Psoas muscle (tissue), 8 donors: ENCODE data around the gene CAPN1. TPM values are rescaled to one million over a fixed set of nuclear protein-coding genes. Genes with fewer than 3 reads are reported as not detected.

Experiments
- ATAC-seq, 4 donors: fragments of 200-7000 bp; cut with Tn5 transposase; one replicate each; pipeline ENCODE4 v1.9.1; 2020; ENCODE audit warnings: moderate library complexity in 3 of 4, mild to moderate bottlenecking in 2 of 4
- DNase-seq, 2 donors: peaks; one replicate each; pipeline ENCODE4 v3.0.0-alpha.2; 2020
- H3K27ac ChIP-seq: fragments of 200-600 bp; one replicate; pipeline ENCODE4 v1.8.0; 2022
- H3K27me3 ChIP-seq, 3 donors: fragments of 200-600 bp in 1 of 3; one replicate each; pipeline versions ENCODE4 v1.6.1 to v1.8.0; 2013 to 2022; ENCODE audit warnings: low read length in 2 of 3, mild to moderate bottlenecking in 2 of 3, moderate library complexity in 1 of 3; ENCODE audit not compliant: insufficient read depth in 3 of 3
- H3K36me3 ChIP-seq, 2 donors: fragments of 200-600 bp in 1 of 2; one replicate each; pipeline versions ENCODE4 v1.6.1 to v1.8.0; 2013 to 2022; ENCODE audit warnings: low read depth in 1 of 2, mild to moderate bottlenecking in 1 of 2, moderate library complexity in 1 of 2; ENCODE audit not compliant: insufficient read depth in 1 of 2
- H3K4me1 ChIP-seq: fragments of 200-600 bp; one replicate; pipeline ENCODE4 v1.8.0; 2022
- H3K4me3 ChIP-seq: fragments of 200-600 bp; one replicate; pipeline ENCODE4 v1.8.0; 2022; ENCODE audit warnings: mild to moderate bottlenecking
- H3K9me3 ChIP-seq: fragments of 200-600 bp; one replicate; pipeline ENCODE4 v1.8.0; 2022
- CTCF ChIP-seq: fragments of 200-600 bp; IDR thresholded peaks from one replicate; pipeline ENCODE4 v1.8.0; 2022; ENCODE audit warnings: antibody characterized with exemption
- WGBS, 3 donors: extraction: QIAGEN DNeasy Blood & Tissue Kit; methylation state at CpG; one replicate each; pipeline versions ENCODE4 v1.1.6 to v1.1.7; 2013; 5-methylcytosine and 5-hydroxymethylcytosine counted together
- intact Hi-C, 2 donors: fragments of 100-400 bp; cut with DNase I; formaldehyde crosslinking; loops; one replicate each; pipeline versions ENCODE4 v1.11.0 to v1.14.2; 2022
- polyA plus RNA-seq, 3 donors: library from polyadenylated mRNA; stranded (reverse); fragments of 200-250 nt; gene quantifications; one replicate each; pipeline ENCODE4 v1.2.3, GENCODE V29; 2013
- total RNA-seq, 4 donors: library from RNA; stranded (reverse); fragmentation: NEBNext Ultra II Directional in 2 of 4; extraction: Animal tissue kit (Norgen Biotek cat#: 25700) in 2 of 4; gene quantifications; one replicate each; pipeline versions ENCODE4 v1.2.1 to v1.2.4, GENCODE V29; 2021 to 2023
- donor health status: healthy with polysubstance abuse.
- donor health status: DM: no; HTN: no; CAD: no; lungs with moderate emphysema.
- donor health status: Bipolar disorder and iron deficiency.
- donor health status: healthy.
- donor health status: DM: yes; HTN: yes; CAD: no.
- donor health status: DM: no; HTN: no; CAD: no.
- donor health status: DM: no; HTN: no; CAD: no.
- donor health status: DM: yes; HTN: yes; CAD: no.

CAPN1 gene
- total and polyA plus RNA-seq, 7 donors = 65.7 to 105 (median 83.2) TPM

DNA sequence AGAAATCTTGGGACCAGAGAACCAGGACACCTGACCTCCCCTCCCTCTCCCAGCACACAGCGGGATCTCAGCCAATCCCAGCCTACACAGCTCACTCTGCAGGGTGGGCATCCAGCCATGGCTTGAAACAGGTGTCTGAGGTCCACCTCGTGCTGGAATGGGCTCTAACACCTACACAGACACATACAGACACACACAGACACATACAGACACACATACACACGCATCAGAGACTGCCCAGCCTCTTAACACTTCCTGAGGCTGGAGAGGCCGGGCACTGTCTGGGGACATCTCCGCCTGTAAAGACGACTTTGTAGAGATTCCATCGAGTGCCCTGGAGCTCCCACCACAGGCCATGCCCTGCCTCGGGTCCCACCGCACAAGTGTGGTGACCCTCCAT lies 36.7 kb downstream of the CAPN1 start:
- Histone ChIP-seq H3K27ac (no peak overlapping the region), H3K9me3 (no peaks in the 10 kb centered on the region), H3K36me3 (no peaks in the 10 kb centered on the region), H3K4me1 (no peaks in the 10 kb centered on the region), H3K27me3 (no peaks in the 10 kb centered on the region), H3K4me3 (no peak overlapping the region)
- intact Hi-C loops = no loop called here
- DNase-seq (no peak), ATAC-seq (no peak)
- WGBS, 3 donors = 77 to 80% (median 79%) methylated on average over 9 of the region's 9 CpGs
- TF ChIP-seq CTCF = no peak

DNA sequence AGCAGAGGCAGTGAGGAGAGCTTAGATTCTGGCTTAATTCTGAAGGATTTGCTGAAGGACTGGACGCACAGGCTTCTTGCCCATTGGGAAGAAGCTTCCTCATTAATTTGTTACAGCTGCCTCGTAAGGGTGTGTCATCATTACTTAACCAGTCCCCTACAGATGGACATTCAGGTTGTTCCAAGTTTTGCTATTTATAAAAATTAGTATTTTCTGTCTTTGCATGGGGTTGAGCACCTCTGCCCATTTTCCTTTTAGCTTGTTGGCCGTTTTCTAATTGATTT lies 38.1 kb downstream of the CAPN1 start:
- ATAC-seq = peak in 1 of 4 donors; percentile 32
- intact Hi-C loops = no loop called here
- H3K27me3 ChIP-seq = no peaks in the 10 kb centered on the region
- H3K9me3 ChIP-seq = no peaks in the 10 kb centered on the region
- 57 to 70% (median 59%) methylated on average over 3 of the region's 3 CpGs for WGBS, 3 donors
- H3K4me1 ChIP-seq = no peaks in the 10 kb centered on the region
- H3K4me3 ChIP-seq = no peak overlapping the region
- no peak for DNase-seq
- no peak overlapping the region for H3K27ac ChIP-seq
- no peaks in the 10 kb centered on the region for H3K36me3 ChIP-seq
- TF ChIP-seq CTCF = no peak

GRCh38 chr11:65221026-65221425 lies 39.3 kb downstream of the CAPN1 start:
- TF ChIP-seq CTCF = no peak
- no peak for ATAC-seq
- Histone ChIP-seq H3K27me3 (no peaks in the 10 kb centered on the region), H3K4me1 (peaks cover 3% of the 10 kb centered on the region), H3K4me3 (no peak overlapping the region), H3K27ac (no peak overlapping the region), H3K36me3 (no peaks in the 10 kb centered on the region), H3K9me3 (no peaks in the 10 kb centered on the region)
- intact Hi-C loops = no loop called here
- no peak for DNase-seq
- 95% methylated on average over 10 of the region's 10 CpGs for WGBS, 3 donors

DNA sequence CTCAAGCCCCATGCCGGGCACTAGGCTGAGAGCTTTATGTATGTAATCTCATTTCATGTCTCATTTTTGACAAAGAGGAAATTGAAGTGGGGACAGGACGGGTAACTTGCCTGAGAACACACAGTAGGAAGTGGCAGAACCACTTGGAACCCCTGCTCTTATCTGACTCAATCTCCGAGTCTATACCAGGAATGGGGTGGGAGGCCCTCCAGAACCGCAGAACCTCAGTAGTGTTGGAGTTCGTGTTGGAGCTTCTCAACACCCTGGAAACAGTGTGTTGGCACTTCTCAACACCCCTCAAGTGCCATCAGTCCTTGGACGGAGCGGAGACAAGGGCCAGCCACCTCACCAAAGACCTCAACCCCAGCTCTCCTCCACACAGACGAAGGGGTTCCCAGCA lies 41.3 kb downstream of the CAPN1 start:
- peaks cover 4% of the 10 kb centered on the region for H3K4me1 ChIP-seq
- H3K27ac ChIP-seq = no peak overlapping the region
- DNase-seq (no peak), ATAC-seq (no peak)
- 83 to 92% (median 88%) methylated on average over 8 of the region's 8 CpGs for WGBS, 3 donors
- H3K4me3 ChIP-seq = no peak overlapping the region
- no peaks in the 10 kb centered on the region for H3K36me3 ChIP-seq
- intact Hi-C loops = no loop called here
- TF ChIP-seq CTCF = no peak
- no peaks in the 10 kb centered on the region for H3K9me3 ChIP-seq
- H3K27me3 ChIP-seq = no peaks in the 10 kb centered on the region

GRCh38 chr11:65224930-65225278 lies 43.2 kb downstream of the CAPN1 start:
- peak in 1 of 2 donors; percentile 52 for DNase-seq

More at GRCh38 chr11:65224930-65225278, 43.2 kb downstream of the CAPN1 start:
- Histone ChIP-seq H3K36me3 (peaks cover 0 to 13% of the 10 kb centered on the region in 2 donors), H3K4me3 (peak overlapping the region; percentile 63), H3K4me1 (peaks cover 4% of the 10 kb centered on the region), H3K9me3 (no peaks in the 10 kb centered on the region), H3K27ac (no peak overlapping the region), H3K27me3 (no peaks in the 10 kb centered on the region)
- no peak for TF ChIP-seq CTCF
- WGBS, 3 donors = 50 to 67% (median 63%) methylated on average over 5 of the region's 5 CpGs
- intact Hi-C loops = no loop called here
- peak; percentile 60 to 67 (median 64) for ATAC-seq
